HG03460 (cell line): ENCODE data around the gene TMEM123.

Experiments
- ATAC-seq: cut with Tn5 transposase; IDR thresholded peaks from one replicate; pipeline ENCODE4 v1.9.1; 2021; ENCODE audit not compliant: unreplicated experiment

TMEM123 gene

GRCh38 chr11:102473543-102473942 is 21.0 kb upstream of the TMEM123 start:
- ATAC-seq, result no peak

- no peak for ATAC-seq
Observed at GRCh38 chr11:102472127-102472526, 19.6 kb upstream of the TMEM123 start.

- ATAC-seq, result no peak
Observed at GRCh38 chr11:102471474-102471873, 18.9 kb upstream of the TMEM123 start.

- ATAC-seq, result no peak
Observed at GRCh38 chr11:102470251-102470650, 17.7 kb upstream of the TMEM123 start.

GRCh38 chr11:102469196-102469821 is 16.7 kb upstream of the TMEM123 start:
- ATAC-seq, result no peak

- no peak for ATAC-seq
Observed at GRCh38 chr11:102468616-102469195, 16.1 kb upstream of the TMEM123 start.

GRCh38 chr11:102467853-102468580 is 15.5 kb upstream of the TMEM123 start:
- no peak for ATAC-seq

GRCh38 chr11:102467080-102467708 is 14.6 kb upstream of the TMEM123 start:
- ATAC-seq, result no peak

GRCh38 chr11:102465696-102466095 is 13.1 kb upstream of the TMEM123 start:
- no peak for ATAC-seq

GRCh38 chr11:102464859-102465500 is 12.4 kb upstream of the TMEM123 start:
- ATAC-seq, result no peak

- no peak for ATAC-seq
Observed at GRCh38 chr11:102464037-102464436, 11.5 kb upstream of the TMEM123 start.

GRCh38 chr11:102462610-102463009 is 10.0 kb upstream of the TMEM123 start:
- no peak for ATAC-seq

- ATAC-seq, result no peak
Observed at GRCh38 chr11:102459393-102459792, 6.8 kb upstream of the TMEM123 start.

GRCh38 chr11:102458548-102458947 is 6.0 kb upstream of the TMEM123 start:
- ATAC-seq, result no peak

GRCh38 chr11:102457865-102458264 is 5.3 kb upstream of the TMEM123 start:
- no peak for ATAC-seq

- no peak for ATAC-seq
Observed at GRCh38 chr11:102457056-102457677, 4.6 kb upstream of the TMEM123 start.

GRCh38 chr11:102456381-102456780 is 3.8 kb upstream of the TMEM123 start:
- ATAC-seq, result no peak

GRCh38 chr11:102453921-102454320 is 1.4 kb upstream of the TMEM123 start:
- ATAC-seq, result no peak

GRCh38 chr11:102453302-102453695 is 734 bp upstream of the TMEM123 start:
- ATAC-seq, result no peak

- ATAC-seq, result peak; percentile 61
Observed at GRCh38 chr11:102451681-102452460, 694 bp downstream of the TMEM123 start.
